SK-N-SH (cell line): ENCODE results near the gene ACTL7A. TPM values are rescaled to one million over a fixed set of nuclear protein-coding genes. Genes with fewer than 3 reads are reported as not detected.

Experiments
- CTCF ChIA-PET: fragments of 300-600, 350-600 bp; formaldehyde crosslinking; extraction: SDS; loops from one replicate; lab custom pipeline; 2021; lab: Yijun Ruan, JAX
- POLR2A ChIA-PET: fragments of 350-600 bp; sonication (Branson Sonifier 250); formaldehyde crosslinking; extraction: SDS; loops from one replicate; lab custom pipeline; 2020; ENCODE audit warnings: antibody characterized with exemption, inconsistent platforms; lab: Yijun Ruan, JAX
- DNase-seq: peaks from one replicate; pipeline ENCODE4 v3.0.0; 2012
- H2AFZ ChIP-seq: fragments of 200-600 bp; sonication (generic); 2 replicates; pipeline ENCODE4 v1.8.1; 2016; ENCODE audit warnings: antibody characterized with exemption, mild to moderate bottlenecking, low read depth
- H3F3A ChIP-seq: fragments of 200-600 bp; sonication (generic); replicated peaks from 2 replicates; pipeline ENCODE3; 2016; ENCODE audit warnings: antibody characterized with exemption, mild to moderate bottlenecking; ENCODE audit not compliant: insufficient read depth
- H3K27ac ChIP-seq, 2 experiments: fragments of 200-500 bp in 1 of 2; fragments of 200-600 bp in 1 of 2; sonication (Bioruptor generic) in 1 of 2; sonication (generic), shearing (Covaris generic) in 1 of 2; 2 replicates each; pipeline versions ENCODE4 v1.5.1 to v1.6.1; 2014 to 2016; ENCODE audit warnings: low read depth in 2 of 2, inconsistent platforms in 1 of 2, low read length in 1 of 2, mild to moderate bottlenecking in 1 of 2, mixed read lengths in 1 of 2
- H3K27me3 ChIP-seq: fragments of 200-600 bp; sonication (generic), shearing (Covaris generic); 2 replicates; pipeline ENCODE4 v1.6.1; 2016; ENCODE audit warnings: mixed run types; ENCODE audit not compliant: insufficient read depth
- H3K36me3 ChIP-seq, 2 experiments: fragments of 200-500 bp in 1 of 2; fragments of 200-600 bp in 1 of 2; sonication (Bioruptor generic) in 1 of 2; sonication (generic) in 1 of 2; replicated peaks in 1 of 2; 2 replicates each; pipeline versions ENCODE3 to v1.5.1; 2014 to 2016; ENCODE audit warnings: low read length in 1 of 2, mild to moderate bottlenecking in 1 of 2; ENCODE audit not compliant: insufficient read depth in 2 of 2, control insufficient read depth in 1 of 2
- H3K4me1 ChIP-seq, 2 experiments: fragments of 200-500 bp in 1 of 2; fragments of 200-600 bp in 1 of 2; sonication (Bioruptor generic) in 1 of 2; sonication (generic), shearing (Covaris generic) in 1 of 2; 2 replicates each; pipeline versions ENCODE4 v1.5.1 to v1.6.1; 2014 to 2016; ENCODE audit warnings: low read depth in 1 of 2, low read length in 1 of 2, mixed run types in 1 of 2; ENCODE audit not compliant: insufficient read depth in 2 of 2, control insufficient read depth in 1 of 2
- H3K4me2 ChIP-seq: fragments of 200-600 bp; sonication (generic), shearing (Covaris generic); 2 replicates; pipeline ENCODE4 v1.6.1; 2017; ENCODE audit warnings: mixed run types
- H3K4me3 ChIP-seq, 2 experiments: fragments of 200-500 bp in 1 of 2; fragments of 200-600 bp in 1 of 2; sonication (Bioruptor generic) in 1 of 2; sonication (generic), shearing (Covaris generic) in 1 of 2; 2 replicates each; pipeline versions ENCODE4 v1.5.1 to v1.8.1; 2014 to 2016; ENCODE audit warnings: low read depth in 2 of 2, inconsistent platforms in 1 of 2, low read length in 1 of 2, mild to moderate bottlenecking in 1 of 2, mixed read lengths in 1 of 2, moderate library complexity in 1 of 2
- H3K79me2 ChIP-seq: fragments of 200-600 bp; sonication (generic); 2 replicates; pipeline ENCODE4 v1.8.1; 2017; ENCODE audit warnings: mild to moderate bottlenecking; ENCODE audit not compliant: insufficient read depth
- H3K9ac ChIP-seq: fragments of 200-600 bp; sonication (generic); 2 replicates; pipeline ENCODE4 v1.6.1; 2017; ENCODE audit warnings: mixed run types
- H3K9me2 ChIP-seq: fragments of 200-600 bp; sonication (generic); 2 replicates; pipeline ENCODE4 v1.6.1; 2017; ENCODE audit warnings: mixed run types
- H3K9me3 ChIP-seq: fragments of 200-600 bp; sonication (generic); 2 replicates; pipeline ENCODE4 v1.6.1; 2017; ENCODE audit warnings: mixed run types, mild to moderate bottlenecking, moderate library complexity
- H4K20me1 ChIP-seq: fragments of 200-600 bp; sonication (generic); 2 replicates; pipeline ENCODE4 v1.6.1; 2017; ENCODE audit warnings: mild to moderate bottlenecking, mixed run types; ENCODE audit not compliant: insufficient read depth
- CHD2 ChIP-seq: fragments of 150-350 bp; IDR thresholded peaks from 2 replicates; pipeline ENCODE4 v1.6.1; 2018; ENCODE audit warnings: low read length; ENCODE audit not compliant: partially characterized antibody
- JUND ChIP-seq: IDR thresholded peaks from 2 replicates; pipeline ENCODE4 v1.4.0; 2012
- MEF2A ChIP-seq: IDR thresholded peaks from 2 replicates; pipeline ENCODE4 v1.4.0; 2012; ENCODE audit warnings: low read depth, borderline replicate concordance
- RCOR1 ChIP-seq: fragments of 150-350 bp; IDR thresholded peaks from 2 replicates; pipeline ENCODE4 v1.6.1; 2017; ENCODE audit warnings: antibody characterized with exemption, low read length
- RFX5 ChIP-seq: IDR thresholded peaks from 2 replicates; pipeline ENCODE4 v1.6.1; 2012; ENCODE audit warnings: mild to moderate bottlenecking, improper control_type of control experiment, low read length
- RXRA ChIP-seq: IDR thresholded peaks from 2 replicates; pipeline ENCODE4 v1.4.0; 2012; ENCODE audit warnings: low read depth, mild to moderate bottlenecking, borderline replicate concordance
- SMC3 ChIP-seq: IDR thresholded peaks from 2 replicates; pipeline ENCODE4 v1.6.1; 2012; ENCODE audit warnings: low read depth, low read length, improper control_type of control experiment
- TAF1 ChIP-seq: IDR thresholded peaks from 2 replicates; pipeline ENCODE4 v1.6.1; 2012; ENCODE audit warnings: low read depth, mild to moderate bottlenecking, low read length, moderate library complexity, borderline replicate concordance
- USF1 ChIP-seq: IDR thresholded peaks from 2 replicates; pipeline ENCODE4 v1.4.0; 2012; ENCODE audit warnings: low read depth, borderline replicate concordance
- ZBTB33 ChIP-seq: IDR thresholded peaks from 2 replicates; pipeline ENCODE4 v1.4.0; 2012; ENCODE audit warnings: low read depth, borderline replicate concordance
- WGBS: methylation state at CpG from one replicate; pipeline ENCODE4 v1.1.6; 2017; ENCODE audit warnings: low lambda C conversion rate; 5-methylcytosine and 5-hydroxymethylcytosine counted together
- polyA plus RNA-seq, 3 experiments: library from polyadenylated mRNA; depleted of rRNA; stranded (reverse); fragments of >200 nt; gene quantifications; 2 replicates each; pipeline ENCODE4 v1.2.3, GENCODE V29; 2012
- TF ChIP-seq, protein P1 (sequence below): IDR thresholded peaks from 2 replicates; pipeline ENCODE4 v1.6.1; 2012; ENCODE audit warnings: mild to moderate bottlenecking, low read depth, low read length, moderate library complexity

ACTL7A gene
- polyA plus RNA-seq, 1 of the 3 experiments (the other 2 are of a cell fraction) = not detected

DNA sequence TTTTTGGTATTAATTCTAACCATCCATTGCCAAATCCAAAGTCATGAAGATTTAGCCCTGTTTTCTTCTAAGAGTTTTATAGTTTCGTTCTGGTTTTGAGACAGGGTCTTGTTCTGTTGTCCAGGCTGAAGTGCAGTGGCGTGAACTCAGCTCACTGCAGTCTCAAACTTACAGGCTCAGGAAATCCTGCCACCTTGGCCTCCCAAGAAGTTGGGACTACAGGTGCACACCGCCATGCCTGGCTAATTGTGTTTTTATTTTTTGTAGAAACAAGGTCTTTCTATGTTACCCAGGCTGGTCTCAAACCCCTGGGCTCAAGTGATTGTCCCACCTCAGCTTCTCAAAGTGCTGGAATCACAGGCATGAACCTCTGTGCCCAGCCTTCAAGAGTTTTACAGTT is 21.0 kb downstream of the ACTL7A start:
- no peaks in the 10 kb centered on the region for H4K20me1 ChIP-seq
- no peaks in the 10 kb centered on the region for H3K79me2 ChIP-seq
- WGBS = 95% methylated on average over 3 of the region's 3 CpGs
- TF ChIP-seq USF1 (no peak), RFX5 (no peak), JUND (no peak), CHD2 (no peak), RCOR1 (no peak), SMC3 (no peak), RXRA (no peak), MEF2A (no peak), ZBTB33 (no peak)
- H3K27ac ChIP-seq = no peak overlapping the region
- no peaks in the 10 kb centered on the region for H3K27me3 ChIP-seq
- peaks cover 61 to 69% of the 10 kb centered on the region in 2 experiments for H3K36me3 ChIP-seq
- no peak overlapping the region for H3K4me2 ChIP-seq
- no peaks in the 10 kb centered on the region for H3K9me3 ChIP-seq
- H3K9me2 ChIP-seq = no peaks in the 10 kb centered on the region
- no peak overlapping the region for H2AFZ ChIP-seq
- POLR2A ChIA-PET = no interaction called here
- CTCF ChIA-PET = interaction anchor here (1.1 kb wide), 1 partner anchor 17 kb away, joined by 3 read pairs; no protein-coding TSS in a partner anchor
- no peak overlapping the region for H3K4me3 ChIP-seq
- no peaks in the 10 kb centered on the region for H3K4me1 ChIP-seq
- H3F3A ChIP-seq = no peaks in the 10 kb centered on the region
- no peak overlapping the region for H3K9ac ChIP-seq
- DNase-seq = no peak

DNA sequence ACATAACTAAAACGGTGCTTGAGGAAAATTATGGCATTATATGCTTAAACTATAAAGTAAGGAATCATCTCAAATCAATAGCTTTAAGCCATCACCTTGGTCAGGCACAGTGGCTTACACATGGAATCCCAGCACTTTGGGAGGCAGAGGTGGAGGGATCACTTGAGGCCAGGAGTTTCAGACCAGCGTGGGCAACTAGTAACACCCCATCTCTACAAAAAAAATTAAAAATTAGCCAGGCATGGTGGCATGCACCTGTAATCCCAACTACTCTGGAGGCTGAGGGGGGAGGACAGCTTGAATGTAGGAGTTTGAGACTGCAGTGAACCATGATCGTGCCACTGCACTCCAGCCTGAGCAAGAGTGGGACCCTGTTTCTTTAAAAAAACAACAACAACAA is 22.6 kb downstream of the ACTL7A start:
- Histone ChIP-seq H4K20me1 (no peaks in the 10 kb centered on the region), H3K27me3 (no peaks in the 10 kb centered on the region), H3K4me2 (no peak overlapping the region), H3K36me3 (peaks cover 57 to 68% of the 10 kb centered on the region in 2 experiments), H3K79me2 (no peaks in the 10 kb centered on the region), H3K4me1 (no peaks in the 10 kb centered on the region), H3K27ac (no peak overlapping the region), H3F3A (no peaks in the 10 kb centered on the region), H3K9me2 (no peaks in the 10 kb centered on the region), H3K9me3 (no peaks in the 10 kb centered on the region), H2AFZ (no peak overlapping the region), H3K4me3 (no peak overlapping the region), H3K9ac (no peak overlapping the region)
- POLR2A ChIA-PET = no interaction called here
- 98% methylated on average over 3 of the region's 3 CpGs for WGBS
- TF ChIP-seq, protein P1, sequence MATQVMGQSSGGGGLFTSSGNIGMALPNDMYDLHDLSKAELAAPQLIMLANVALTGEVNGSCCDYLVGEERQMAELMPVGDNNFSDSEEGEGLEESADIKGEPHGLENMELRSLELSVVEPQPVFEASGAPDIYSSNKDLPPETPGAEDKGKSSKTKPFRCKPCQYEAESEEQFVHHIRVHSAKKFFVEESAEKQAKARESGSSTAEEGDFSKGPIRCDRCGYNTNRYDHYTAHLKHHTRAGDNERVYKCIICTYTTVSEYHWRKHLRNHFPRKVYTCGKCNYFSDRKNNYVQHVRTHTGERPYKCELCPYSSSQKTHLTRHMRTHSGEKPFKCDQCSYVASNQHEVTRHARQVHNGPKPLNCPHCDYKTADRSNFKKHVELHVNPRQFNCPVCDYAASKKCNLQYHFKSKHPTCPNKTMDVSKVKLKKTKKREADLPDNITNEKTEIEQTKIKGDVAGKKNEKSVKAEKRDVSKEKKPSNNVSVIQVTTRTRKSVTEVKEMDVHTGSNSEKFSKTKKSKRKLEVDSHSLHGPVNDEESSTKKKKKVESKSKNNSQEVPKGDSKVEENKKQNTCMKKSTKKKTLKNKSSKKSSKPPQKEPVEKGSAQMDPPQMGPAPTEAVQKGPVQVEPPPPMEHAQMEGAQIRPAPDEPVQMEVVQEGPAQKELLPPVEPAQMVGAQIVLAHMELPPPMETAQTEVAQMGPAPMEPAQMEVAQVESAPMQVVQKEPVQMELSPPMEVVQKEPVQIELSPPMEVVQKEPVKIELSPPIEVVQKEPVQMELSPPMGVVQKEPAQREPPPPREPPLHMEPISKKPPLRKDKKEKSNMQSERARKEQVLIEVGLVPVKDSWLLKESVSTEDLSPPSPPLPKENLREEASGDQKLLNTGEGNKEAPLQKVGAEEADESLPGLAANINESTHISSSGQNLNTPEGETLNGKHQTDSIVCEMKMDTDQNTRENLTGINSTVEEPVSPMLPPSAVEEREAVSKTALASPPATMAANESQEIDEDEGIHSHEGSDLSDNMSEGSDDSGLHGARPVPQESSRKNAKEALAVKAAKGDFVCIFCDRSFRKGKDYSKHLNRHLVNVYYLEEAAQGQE = no peak
- no peak for TF ChIP-seq TAF1
- DNase-seq = no peak
- CTCF ChIA-PET = no interaction called here
